OCI-LY7 (cell line): ENCODE data around the gene SRPRB. TPM values are rescaled to one million over a fixed set of nuclear protein-coding genes. Genes with fewer than 3 reads are reported as not detected.

Experiments used
- BruUV-seq: library from RNA; stranded (reverse); fragments of 400-500 nt; replicated peaks from 2 replicates; lab custom pipeline; 2021; lab: Mats Ljungman, UMichigan
- CTCF ChIA-PET: fragments of 300-600 bp; sonication (Branson Sonifier 250); formaldehyde crosslinking; loops from one replicate; lab custom pipeline; 2022; ENCODE audit warnings: antibody characterized with exemption; ENCODE audit not compliant: unreplicated experiment; lab: Charles Lee
- POLR2A ChIA-PET: fragments of 300-600 bp; sonication (Branson Sonifier 250); formaldehyde crosslinking; loops from one replicate; lab custom pipeline; 2022; ENCODE audit warnings: antibody characterized with exemption; lab: Charles Lee
- DNase-seq: peaks from one replicate; pipeline ENCODE4 v3.0.0-alpha.2; 2015; ENCODE audit warnings: low spot score
- H2AFZ ChIP-seq: fragments of 200-600 bp; sonication (generic), shearing (Covaris generic); 2 replicates; pipeline ENCODE4 v1.6.1; 2014; ENCODE audit warnings: mild to moderate bottlenecking, antibody characterized with exemption, low read length, moderate library complexity
- H3K27ac ChIP-seq: fragments of 200-600 bp; sonication (generic); 2 replicates; pipeline ENCODE4 v1.5.1; 2014; ENCODE audit warnings: mixed run types, low read depth, mild to moderate bottlenecking, moderate library complexity, low read length, inconsistent platforms; ENCODE audit not compliant: poor library complexity, severe bottlenecking
- H3K36me3 ChIP-seq: fragments of 200-600 bp; sonication (generic); 2 replicates; pipeline ENCODE4 v1.6.1; 2014; ENCODE audit warnings: mild to moderate bottlenecking, antibody characterized with exemption, low read length, moderate library complexity, mixed read lengths; ENCODE audit not compliant: insufficient read depth
- H3K4me1 ChIP-seq: fragments of 200-600 bp; sonication (generic); 2 replicates; pipeline ENCODE4 v1.5.1; 2014; ENCODE audit warnings: mild to moderate bottlenecking, low read length; ENCODE audit not compliant: insufficient read depth, poor library complexity, severe bottlenecking
- H3K4me2 ChIP-seq: fragments of 200-600 bp; sonication (generic); 2 replicates; pipeline ENCODE4 v1.6.1; 2014; ENCODE audit warnings: mild to moderate bottlenecking, low read length
- H3K4me3 ChIP-seq: fragments of 200-600 bp; sonication (generic); 2 replicates; pipeline ENCODE4 v1.5.1; 2014; ENCODE audit warnings: mild to moderate bottlenecking, low read depth, low read length; ENCODE audit not compliant: poor library complexity, severe bottlenecking
- H3K79me2 ChIP-seq: fragments of 200-600 bp; sonication (generic); 2 replicates; pipeline ENCODE4 v1.6.1; 2016; ENCODE audit warnings: low read depth, mild to moderate bottlenecking, low read length, moderate library complexity, mixed read lengths; ENCODE audit not compliant: insufficient read depth
- H3K9me2 ChIP-seq: fragments of 200-600 bp; sonication (generic); 2 replicates; pipeline ENCODE4 v1.6.1; 2016; ENCODE audit warnings: mild to moderate bottlenecking, low read length, mixed read lengths; ENCODE audit not compliant: insufficient read depth
- H3K9me3 ChIP-seq: fragments of 200-600 bp; sonication (generic); 2 replicates; pipeline ENCODE4 v1.6.1; 2014; ENCODE audit warnings: mild to moderate bottlenecking, mixed run types, low read length, mixed read lengths
- H4K20me1 ChIP-seq: fragments of 200-600 bp; sonication (generic); 2 replicates; pipeline ENCODE4 v1.6.1; 2014; ENCODE audit warnings: mild to moderate bottlenecking, antibody characterized with exemption, low read length, moderate library complexity, mixed read lengths; ENCODE audit not compliant: insufficient read depth
- CTCF ChIP-seq: fragments of 200-600 bp; sonication (generic); conservative IDR thresholded peaks from 2 replicates; pipeline ENCODE4 v1.5.1; 2014; ENCODE audit warnings: mild to moderate bottlenecking, antibody characterized with exemption, low read length, moderate library complexity, mixed read lengths
- EZH2phosphoT487 ChIP-seq: fragments of 200-600 bp; sonication (generic); IDR thresholded peaks from 2 replicates; pipeline ENCODE4 v1.6.1; 2018; ENCODE audit warnings: low read depth, borderline replicate concordance, mild to moderate bottlenecking, mixed run types, antibody characterized with exemption, low read length, moderate library complexity, mixed read lengths
- intact Hi-C: fragments of 100-400 bp; cut with micrococcal nuclease; formaldehyde crosslinking; loops from one replicate; pipeline ENCODE4 v1.10.0; 2022; ENCODE audit not compliant: unreplicated experiment
- total RNA-seq, 2 experiments: library from RNA; depleted of rRNA in 1 of 2; stranded (reverse); fragments of >200 nt in 1 of 2; shearing (Covaris generic) in 1 of 2; gene quantifications; 2 replicates each; pipeline ENCODE4 v1.2.3, GENCODE V29; 2014 to 2022

Gene SRPRB
- total RNA-seq, 2 experiments from 2014 or later, result 39.4 to 54.1 TPM

DNA sequence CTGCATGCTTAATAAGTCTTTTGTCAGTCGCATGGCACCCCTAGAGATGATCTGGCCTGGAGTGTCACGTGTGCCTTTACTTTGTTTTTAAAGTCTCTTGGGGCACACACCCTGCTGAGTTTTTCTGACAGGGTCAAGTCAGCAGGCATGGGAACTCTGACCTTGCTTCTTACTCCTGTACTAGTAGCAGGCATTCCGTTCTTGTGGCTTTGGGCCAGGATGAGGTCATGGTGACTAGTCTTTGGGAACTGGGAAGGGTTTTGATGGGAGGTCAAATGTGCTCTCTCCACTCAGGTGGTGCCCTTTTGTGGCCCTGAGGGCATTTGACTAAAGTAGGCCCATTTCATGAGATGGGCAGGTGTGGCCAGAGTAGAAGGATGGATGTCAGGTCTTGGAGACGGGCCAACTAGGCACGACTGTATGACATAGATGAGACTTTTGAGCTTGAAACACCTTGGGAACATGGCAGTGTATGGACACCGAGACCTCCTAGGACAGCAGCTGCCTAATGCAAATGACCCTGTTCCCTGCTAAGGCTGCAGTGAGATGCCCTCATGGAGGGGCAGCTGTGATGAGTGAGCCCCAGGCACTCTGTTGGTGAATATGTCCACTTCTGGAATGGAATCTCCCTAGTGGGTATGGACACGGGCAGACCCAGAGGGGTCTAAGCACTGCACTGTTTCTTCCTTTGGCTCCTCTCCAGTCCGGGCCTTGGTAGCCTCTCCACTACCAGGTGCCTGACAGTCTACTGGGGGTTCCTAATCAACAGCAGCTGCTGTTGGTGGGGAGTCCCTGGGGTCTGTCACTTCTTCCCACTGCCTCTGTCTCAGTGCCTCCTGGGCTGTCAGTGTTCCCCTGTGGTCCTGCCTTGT, 16.4 kb downstream of the SRPRB start:
- POLR2A ChIA-PET, result interaction anchor here (0.5 kb wide), 1 partner anchor 1146 kb away, joined by 3 read pairs; no protein-coding TSS in a partner anchor
- Histone ChIP-seq H3K9me3 (no peaks in the 10 kb centered on the region), H3K27ac (no peak overlapping the region), H3K79me2 (no peaks in the 10 kb centered on the region), H3K9me2 (no peaks in the 10 kb centered on the region), H3K4me1 (no peaks in the 10 kb centered on the region), H2AFZ (no peak overlapping the region), H3K4me2 (no peak overlapping the region), H4K20me1 (no peaks in the 10 kb centered on the region), H3K4me3 (no peak overlapping the region), H3K36me3 (peaks cover 79% of the 10 kb centered on the region)
- CTCF ChIA-PET, result no interaction called here
- peak; percentile 51 for TF ChIP-seq CTCF
- TF ChIP-seq EZH2phosphoT487, result no peak
- DNase-seq, result no peak
- intact Hi-C loops, result loop anchor here (5.0 kb wide), 1 partner anchor 380 kb away; no protein-coding TSS in a partner anchor
- BruUV-seq, result no TSS peak

- Histone ChIP-seq H3K9me2 (no peaks in the 10 kb centered on the region), H4K20me1 (no peaks in the 10 kb centered on the region), H3K27ac (no peak overlapping the region), H3K4me1 (no peaks in the 10 kb centered on the region), H2AFZ (no peak overlapping the region), H3K36me3 (peaks cover 49% of the 10 kb centered on the region), H3K4me2 (no peak overlapping the region), H3K79me2 (no peaks in the 10 kb centered on the region), H3K9me3 (no peaks in the 10 kb centered on the region), H3K4me3 (no peak overlapping the region)
- intact Hi-C loops, result loop anchor here (5.0 kb wide), 1 partner anchor 383 kb away; no protein-coding TSS in a partner anchor
- ChIA-PET POLR2A (interaction anchor here (0.7 kb wide), 1 partner anchor 1015 kb away, joined by 3 read pairs; no protein-coding TSS in a partner anchor), CTCF (no interaction called here)
- DNase-seq, result no peak
- TF ChIP-seq EZH2phosphoT487, result no peak
- TF ChIP-seq CTCF, result no peak
- BruUV-seq, result no TSS peak
These were observed 19.4 kb downstream of the SRPRB start for GRCh38 chr3:133824961-133825485.
